A549 (cell line): ENCODE data around the gene MAGI2.

Experiments used
- CTCF ChIP-seq: fragments of >200 bp; sonication (Bioruptor Twin); formaldehyde crosslinking; IDR thresholded peaks from 3 replicates; pipeline ENCODE4 v1.5.1; 2016
- E2F6 ChIP-seq: IDR thresholded peaks from 2 replicates; pipeline ENCODE4 v1.6.1; 2012; ENCODE audit warnings: low read depth, borderline replicate concordance
- EP300 ChIP-seq, 2 experiments: fragments of >200 bp; sonication (Bioruptor Twin); formaldehyde crosslinking; IDR thresholded peaks; 2 replicates in 1 of 2; 3 replicates in 1 of 2; pipeline ENCODE4 v1.6.1; 2016 to 2017
- KDM1A ChIP-seq: fragments of 200-600 bp; sonication (generic); IDR thresholded peaks from 2 replicates; pipeline ENCODE4 v1.6.1; 2016; ENCODE audit warnings: low read depth, mild to moderate bottlenecking
- MAFK ChIP-seq: fragments of 450-650 bp; IDR thresholded peaks from 2 replicates; pipeline ENCODE4 v1.6.1; 2014; ENCODE audit not compliant: partially characterized antibody
- MAX ChIP-seq: IDR thresholded peaks from 2 replicates; pipeline ENCODE4 v1.6.1; 2012
- NPAS2 ChIP-seq: fragments of 250-450 bp; sonication (Bioruptor Pico); IDR thresholded peaks from 2 replicates; pipeline ENCODE4 v1.8.0; 2022; ENCODE audit warnings: mild to moderate bottlenecking, moderate library complexity, borderline replicate concordance
- PHF8 ChIP-seq: fragments of 200-600 bp; sonication (generic); IDR thresholded peaks from 2 replicates; pipeline ENCODE4 v1.6.1; 2016; ENCODE audit warnings: low read depth, mild to moderate bottlenecking, antibody characterized with exemption, moderate library complexity, borderline replicate concordance
- POLR2A ChIP-seq: IDR thresholded peaks from 2 replicates; pipeline ENCODE4 v1.6.1; 2012; ENCODE audit warnings: mild to moderate bottlenecking, low read length
- RAD21 ChIP-seq, 2 experiments: fragments of >200 bp in 1 of 2; sonication (Bioruptor Twin) in 1 of 2; formaldehyde crosslinking in 1 of 2; IDR thresholded peaks in 1 of 2; conservative IDR thresholded peaks in 1 of 2; 2 replicates in 1 of 2; 3 replicates in 1 of 2; pipeline ENCODE4 v1.6.1; 2012 to 2018; ENCODE audit warnings: inconsistent platforms in 1 of 2
- RCOR1 ChIP-seq: fragments of 150-350 bp; IDR thresholded peaks from 2 replicates; pipeline ENCODE4 v1.6.1; 2014; ENCODE audit warnings: antibody characterized with exemption, low read length, low read depth
- REST ChIP-seq: fragments of 200-600 bp; sonication (generic); IDR thresholded peaks from 2 replicates; pipeline ENCODE4 v1.6.1; 2016; ENCODE audit warnings: antibody characterized with exemption, mild to moderate bottlenecking, moderate library complexity
- SMC3 ChIP-seq: fragments of >200 bp; sonication (Bioruptor Twin); formaldehyde crosslinking; IDR thresholded peaks from 3 replicates; pipeline ENCODE4 v1.6.1; 2018; ENCODE audit warnings: inconsistent platforms

- TF ChIP-seq RAD21 (conservative IDR thresholded peaks at IDR 0.05 in 1 of 2, IDR thresholded peaks at IDR 0.05 in 1 of 2) (peak; percentile 35 to 54; a peak in 3 of 5 replicates), MAX (no peak), NPAS2 (no peak), POLR2A (no peak), CTCF (peak; percentile 44; the same call in 2 of the 3 replicates), RCOR1 (no peak), PHF8 (no peak), KDM1A (no peak), E2F6 (no peak), REST (no peak), MAFK (no peak), SMC3 (peak; percentile 14; the same call in 1 of the 3 replicates), EP300 (IDR thresholded peaks at IDR 0.05) (no peak)
Measured at GRCh38 chr7:78226059-78226719, 1227.3 kb downstream of the MAGI2 start.
